Activated CD4-positive, alpha-beta T cell treated with anti-CD3 and anti-CD28 coated beads, Interleukin-2, amount 50 U/mL, for 4 hours (primary cell): ENCODE results near the gene MTA1.

Experiments used
- DNase-seq, 2 experiments: peaks; one replicate each; pipeline ENCODE4 v3.0.0-alpha.2; 2020

MTA1 gene

DNA sequence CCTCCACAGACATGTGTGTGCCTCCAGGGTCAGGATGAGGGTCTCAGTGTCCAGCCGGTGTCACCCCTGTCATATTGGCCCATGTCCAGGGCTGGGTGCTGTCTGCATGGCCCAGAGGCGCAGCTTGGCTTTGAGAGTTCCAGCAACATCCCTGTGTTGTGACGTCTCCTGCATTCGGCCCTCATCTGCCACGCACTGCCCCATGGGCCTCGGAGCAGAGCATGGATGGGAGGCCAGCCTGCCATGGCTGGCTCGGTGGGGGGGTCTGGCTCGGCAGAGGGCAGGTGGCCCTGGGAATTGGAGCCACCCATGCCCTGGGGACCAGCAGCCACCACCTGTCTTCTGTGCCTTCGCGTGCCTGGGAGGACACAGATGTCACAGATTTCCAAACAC, 32.1 kb upstream of the MTA1 start:
- DNase-seq = no peak

DNA sequence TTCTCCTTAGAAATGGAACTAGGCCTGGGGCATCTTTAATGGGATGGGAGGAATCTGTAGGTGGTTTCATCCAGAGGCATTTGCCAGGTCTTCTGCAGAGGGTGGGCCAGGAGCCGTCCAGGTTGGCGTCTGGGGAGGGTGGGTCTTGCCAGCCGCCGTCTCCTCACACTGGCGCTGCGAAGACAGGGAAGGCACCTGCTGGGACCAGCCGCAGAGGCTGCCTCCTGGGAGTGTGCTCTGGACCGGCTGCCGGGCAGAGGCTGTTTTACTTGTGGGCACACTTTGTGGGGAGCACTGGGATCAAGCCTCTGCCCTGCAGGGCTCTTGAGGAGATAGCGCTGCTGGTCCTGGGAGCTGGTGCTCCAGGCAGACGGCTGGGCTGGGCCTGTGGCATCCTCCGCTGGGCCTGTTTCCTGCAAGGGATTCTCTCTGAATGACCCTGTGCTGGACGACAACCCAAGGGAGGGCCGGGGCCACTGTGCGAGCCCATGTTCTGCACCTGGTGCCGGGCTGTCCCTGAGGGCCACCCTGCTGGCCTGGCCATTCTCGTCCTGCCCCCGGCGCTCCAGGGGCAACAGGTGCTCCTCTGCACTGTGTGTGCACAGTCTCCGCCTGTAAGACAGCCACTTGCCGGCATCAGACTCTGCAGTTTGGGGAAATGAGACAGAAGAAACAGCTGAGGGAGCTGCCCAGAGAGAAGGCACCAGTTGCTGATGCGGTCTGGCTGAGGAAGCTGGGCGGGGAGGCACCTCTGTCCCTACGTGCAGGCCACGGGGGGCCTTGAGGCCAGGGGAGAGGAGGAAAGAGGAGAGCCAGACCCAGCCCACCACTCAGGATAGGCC, 31.3 kb upstream of the MTA1 start:
- no peak for DNase-seq

DNA sequence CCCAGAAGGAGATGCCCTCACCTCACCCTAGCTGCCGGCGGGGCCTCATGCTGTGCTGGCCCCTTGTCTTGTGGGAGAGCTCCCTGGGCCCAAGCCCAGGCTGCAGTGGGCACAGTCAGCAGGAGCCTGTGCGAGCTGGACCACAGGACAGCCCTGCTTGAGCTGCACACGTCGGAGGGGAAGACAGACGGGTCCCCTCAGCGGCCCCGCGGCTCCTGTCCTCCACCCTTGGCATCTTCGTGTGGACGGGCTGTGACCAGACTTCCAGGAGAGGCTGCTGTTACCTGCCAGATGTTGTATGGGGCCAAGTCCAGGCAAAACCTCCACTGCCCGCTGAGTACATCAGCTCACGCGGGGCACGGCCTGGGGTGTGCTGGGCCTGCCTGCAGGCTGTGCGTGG, 30.7 kb upstream of the MTA1 start:
- no peak for DNase-seq

DNA sequence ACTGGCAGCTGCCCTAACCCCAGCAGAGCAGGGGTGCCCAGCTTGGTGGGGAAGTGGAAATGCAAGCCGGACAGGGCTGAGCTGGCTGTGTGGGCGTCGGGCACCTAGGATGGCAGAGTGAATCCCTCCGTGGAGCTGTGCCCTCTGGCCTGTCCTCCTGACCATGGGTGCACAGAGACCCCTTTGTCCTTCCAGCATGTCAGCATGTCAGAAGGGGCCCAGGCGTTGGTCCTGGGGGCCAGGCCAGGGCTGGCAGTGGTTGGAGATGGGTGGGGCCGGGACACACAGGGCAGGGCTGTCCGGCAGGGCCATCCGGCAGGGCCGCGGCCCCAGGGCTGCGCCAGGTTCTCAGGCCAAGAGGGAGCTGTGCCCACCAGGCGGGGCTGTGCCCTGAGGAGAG, 30.1 kb upstream of the MTA1 start:
- DNase-seq = no peak

DNA sequence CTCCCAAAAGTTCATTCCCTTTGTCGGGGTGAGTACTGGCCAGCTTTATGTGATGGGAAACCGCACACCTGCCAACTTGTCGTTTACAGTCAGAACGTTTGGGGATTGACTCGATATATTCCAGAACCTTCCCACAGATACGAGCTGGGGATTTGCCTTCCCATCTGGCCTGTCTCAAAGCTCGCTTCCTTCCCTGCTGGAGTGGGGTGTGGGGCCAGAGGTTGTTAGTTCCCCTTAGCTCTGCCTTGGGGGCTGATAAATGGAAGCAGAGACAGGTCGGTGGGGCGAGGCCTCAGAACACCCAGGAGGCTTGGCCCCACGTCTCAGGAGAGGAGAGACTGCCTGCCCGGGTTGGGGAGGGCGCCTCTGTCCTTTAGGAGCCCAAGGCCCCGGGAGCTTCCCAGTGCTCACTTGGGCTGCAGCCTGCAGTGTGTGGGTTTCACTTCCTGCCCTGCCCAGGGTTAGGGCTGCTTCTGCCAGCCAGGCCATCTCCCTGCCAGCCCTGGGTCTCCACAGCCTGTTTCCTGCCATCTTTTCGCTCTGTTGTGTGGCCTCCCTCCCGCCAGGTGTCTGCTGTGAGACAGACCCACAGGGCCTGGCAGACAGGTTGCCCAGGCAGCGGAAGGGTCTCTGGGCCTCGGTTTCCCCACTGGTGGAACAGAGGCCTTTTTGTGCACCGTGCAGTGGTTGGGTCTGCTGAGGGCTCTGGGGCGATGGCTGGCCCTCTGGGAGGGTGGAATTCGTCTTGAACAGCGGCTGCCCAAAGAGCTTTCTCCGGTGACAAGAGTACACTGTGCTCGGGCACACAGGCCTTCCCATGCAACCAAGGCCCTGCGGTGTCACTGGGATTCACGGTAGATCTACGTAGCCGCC, 29.4 kb upstream of the MTA1 start:
- DNase-seq = no peak

DNA sequence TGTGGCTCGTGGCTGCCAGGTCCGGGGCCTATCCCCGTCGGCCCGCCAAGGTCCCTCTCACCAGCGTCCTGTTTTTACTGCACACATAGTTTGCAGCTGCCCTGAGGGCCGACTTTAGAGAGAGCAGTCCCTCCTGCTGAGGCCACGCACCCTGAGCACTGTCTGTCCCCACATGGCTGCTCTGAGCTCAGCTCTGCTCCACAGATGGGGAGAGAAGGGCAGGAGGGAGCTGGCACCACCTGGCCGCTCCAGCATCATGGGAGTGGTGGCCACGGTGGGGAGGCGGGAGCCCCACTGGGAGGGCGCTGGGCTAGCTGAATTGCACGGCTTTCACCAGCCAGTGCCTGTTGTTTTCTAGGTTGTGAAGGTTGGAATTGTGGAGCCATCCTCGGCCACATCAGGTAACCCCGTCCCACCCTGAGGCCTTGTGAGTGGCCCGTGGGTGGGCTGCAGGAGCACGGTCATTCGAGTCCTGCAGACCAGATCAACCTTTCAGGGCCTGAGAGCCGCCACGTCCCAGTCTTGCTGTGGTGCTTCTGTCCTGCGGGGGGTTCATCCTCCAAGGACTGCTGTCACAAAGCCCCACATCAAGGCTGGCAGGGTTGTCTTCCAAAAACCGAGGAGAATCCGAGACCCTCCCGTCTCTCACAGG, 28.7 kb upstream of the MTA1 start:
- no peak for DNase-seq

DNA sequence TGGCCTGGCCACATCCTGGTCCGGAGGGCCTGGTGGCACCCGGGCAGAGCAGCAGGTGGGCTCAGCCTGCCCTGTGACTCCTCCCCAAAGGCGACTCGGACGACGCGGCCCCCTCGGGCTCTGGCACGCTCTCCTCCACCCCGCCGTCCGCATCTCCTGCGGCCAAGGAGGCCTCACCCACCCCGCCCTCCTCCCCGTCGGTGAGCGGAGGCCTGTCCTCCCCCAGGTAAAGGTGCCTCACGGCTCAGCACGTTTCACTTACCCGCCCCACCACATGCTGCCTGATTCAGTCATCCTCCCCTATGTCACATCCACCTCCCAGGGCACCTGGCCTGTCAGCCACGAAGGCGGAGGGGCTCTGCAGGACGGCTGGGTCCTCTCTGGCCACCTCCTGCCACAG, 28.1 kb upstream of the MTA1 start:
- no peak for DNase-seq

DNA sequence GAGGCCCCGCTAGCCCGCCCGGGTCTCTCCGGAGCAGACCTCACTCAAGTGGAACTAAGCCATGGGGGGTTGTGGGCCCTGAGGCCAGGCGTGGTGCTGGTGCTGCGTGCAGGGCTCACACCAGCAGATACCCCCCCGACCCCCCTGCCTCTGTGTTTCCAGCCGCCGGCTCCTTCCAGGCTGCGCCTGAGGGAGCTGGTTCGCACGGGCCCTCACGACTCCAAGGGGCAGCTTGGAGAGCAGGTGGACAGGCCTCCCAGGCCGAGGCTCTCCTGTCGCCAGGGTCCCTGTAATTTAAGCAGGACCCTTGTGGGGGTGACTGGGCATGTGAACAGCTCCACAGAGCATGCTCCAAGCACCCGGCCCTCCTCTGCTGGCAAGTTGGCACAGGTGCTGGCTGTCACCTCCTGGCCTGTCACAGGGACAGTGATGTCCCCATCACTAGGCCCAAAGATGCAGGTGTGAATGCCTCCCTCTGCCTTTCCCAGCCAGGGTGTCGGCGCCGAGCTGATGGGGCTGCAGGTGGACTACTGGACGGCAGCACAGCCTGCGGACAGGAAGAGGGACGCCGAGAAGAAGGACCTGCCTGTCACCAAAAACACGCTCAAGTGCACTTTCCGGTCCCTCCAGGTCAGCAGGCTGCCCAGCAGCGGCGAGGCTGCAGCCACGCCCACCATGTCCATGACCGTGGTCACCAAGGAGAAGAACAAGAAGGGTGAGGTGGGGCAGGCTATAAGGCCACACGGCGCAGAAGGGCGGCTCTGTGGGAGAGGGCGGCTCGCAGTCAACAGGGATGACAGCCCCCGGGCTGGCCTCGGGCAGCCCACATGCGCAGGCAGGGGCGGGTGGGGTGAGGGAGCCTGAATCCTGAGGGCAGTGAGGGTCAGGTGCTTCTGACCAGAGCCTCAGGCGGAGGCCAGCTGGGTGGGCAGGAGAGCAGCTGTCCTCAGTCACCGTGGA, 27.2 kb upstream of the MTA1 start:
- DNase-seq = no peak

DNA sequence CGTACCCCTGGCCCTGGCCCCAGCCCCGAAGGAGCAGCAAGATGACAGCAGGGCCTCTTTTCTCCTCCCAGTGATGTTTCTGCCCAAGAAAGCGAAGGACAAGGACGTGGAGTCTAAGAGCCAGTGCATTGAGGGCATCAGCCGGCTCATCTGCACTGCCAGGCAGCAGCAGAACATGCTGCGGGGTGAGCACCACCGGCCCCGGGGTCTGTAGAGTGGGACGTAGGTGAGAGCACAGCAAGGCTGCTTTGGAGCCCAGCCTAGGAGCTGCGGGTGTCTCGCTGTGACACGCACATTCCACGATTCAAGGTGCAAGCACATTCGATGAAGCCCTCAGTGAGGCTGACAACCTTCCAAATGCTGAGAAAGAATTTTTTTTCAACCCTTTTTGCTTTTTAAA, 26.5 kb upstream of the MTA1 start:
- DNase-seq = no peak

DNA sequence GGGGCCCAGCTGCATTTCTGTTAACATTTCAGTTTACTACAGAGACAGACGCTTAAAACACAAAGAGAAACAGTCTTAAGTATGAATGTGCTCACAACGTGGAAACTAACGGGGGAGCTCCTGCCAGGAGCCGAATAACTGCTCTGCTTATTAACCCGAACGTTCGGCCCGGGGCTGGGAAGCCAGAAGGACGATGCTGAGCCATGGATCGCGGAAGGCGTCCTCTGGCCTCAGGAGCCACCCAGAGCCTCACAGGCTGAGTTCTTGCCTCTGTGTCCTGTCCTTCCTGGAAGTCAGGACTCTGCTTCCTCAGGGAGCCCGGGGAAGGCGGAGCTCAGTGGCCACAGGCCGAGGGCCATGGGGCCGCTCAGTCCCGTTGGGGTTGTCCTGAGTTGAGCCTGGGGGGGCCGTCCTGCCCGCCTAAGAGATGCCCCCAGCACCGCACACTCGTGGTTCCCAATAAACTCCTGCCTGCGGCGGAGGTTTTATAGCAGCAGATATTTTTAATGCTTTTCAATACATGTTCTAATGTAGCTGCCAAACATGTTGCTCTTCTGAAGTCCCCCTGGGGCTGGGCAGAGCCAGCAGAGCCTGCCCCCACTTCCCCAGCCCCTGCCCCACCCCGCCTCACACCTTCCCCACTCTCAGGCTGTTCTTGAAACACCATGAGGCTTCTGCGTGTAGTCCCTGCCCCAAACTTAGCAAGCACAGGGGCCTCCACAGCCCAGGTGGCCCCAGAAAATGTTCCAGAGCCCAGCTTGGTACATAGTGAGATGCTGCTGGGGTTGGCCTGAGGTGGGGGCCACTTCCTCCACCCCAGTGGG, 24.7 kb upstream of the MTA1 start:
- no peak for DNase-seq

DNA sequence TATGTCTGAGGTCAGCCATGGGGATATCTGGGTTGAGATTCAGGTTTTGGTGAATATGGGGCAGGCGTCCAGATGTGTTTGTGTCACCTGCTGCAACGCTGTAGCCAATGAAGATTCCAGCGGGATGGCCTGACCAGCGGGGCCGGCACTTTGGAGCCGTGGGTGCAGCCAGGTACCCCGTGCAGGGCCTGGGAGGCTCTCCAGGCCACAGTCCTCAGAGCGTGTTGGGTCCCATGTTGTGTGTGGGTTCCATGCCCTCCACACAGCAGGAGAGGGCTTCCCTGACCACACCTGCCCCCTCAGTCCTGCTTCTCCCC, 24.1 kb upstream of the MTA1 start:
- DNase-seq = no peak

DNA sequence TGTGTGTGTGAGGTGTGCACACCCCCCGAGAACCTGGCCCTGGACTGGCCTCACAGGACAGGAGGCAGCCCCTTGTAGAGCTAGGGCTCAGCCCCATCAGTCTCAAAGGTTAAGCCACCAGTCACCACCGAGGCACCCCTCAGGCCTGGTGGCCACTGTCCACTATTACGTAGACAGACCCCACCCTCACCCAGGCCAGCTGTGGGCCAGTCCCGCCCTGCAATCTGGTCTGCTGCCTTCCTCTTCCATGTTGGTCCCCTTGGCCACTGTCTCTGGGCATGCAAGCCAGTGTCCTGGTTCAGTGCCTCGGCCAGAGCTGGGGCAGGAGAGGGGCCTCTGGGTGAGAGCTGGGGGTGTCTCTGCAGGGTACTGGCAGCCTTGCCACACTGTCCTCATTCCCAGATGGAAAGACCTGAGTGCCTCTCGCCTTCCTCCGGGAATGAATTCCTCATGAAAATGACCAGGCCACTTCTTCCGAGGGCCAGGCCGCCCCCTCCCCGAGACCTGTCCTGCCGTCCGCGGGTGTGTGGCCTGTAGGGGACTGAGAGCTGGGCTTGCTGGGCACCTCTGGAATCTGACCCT, 22.2 kb upstream of the MTA1 start:
- DNase-seq = no peak

DNA sequence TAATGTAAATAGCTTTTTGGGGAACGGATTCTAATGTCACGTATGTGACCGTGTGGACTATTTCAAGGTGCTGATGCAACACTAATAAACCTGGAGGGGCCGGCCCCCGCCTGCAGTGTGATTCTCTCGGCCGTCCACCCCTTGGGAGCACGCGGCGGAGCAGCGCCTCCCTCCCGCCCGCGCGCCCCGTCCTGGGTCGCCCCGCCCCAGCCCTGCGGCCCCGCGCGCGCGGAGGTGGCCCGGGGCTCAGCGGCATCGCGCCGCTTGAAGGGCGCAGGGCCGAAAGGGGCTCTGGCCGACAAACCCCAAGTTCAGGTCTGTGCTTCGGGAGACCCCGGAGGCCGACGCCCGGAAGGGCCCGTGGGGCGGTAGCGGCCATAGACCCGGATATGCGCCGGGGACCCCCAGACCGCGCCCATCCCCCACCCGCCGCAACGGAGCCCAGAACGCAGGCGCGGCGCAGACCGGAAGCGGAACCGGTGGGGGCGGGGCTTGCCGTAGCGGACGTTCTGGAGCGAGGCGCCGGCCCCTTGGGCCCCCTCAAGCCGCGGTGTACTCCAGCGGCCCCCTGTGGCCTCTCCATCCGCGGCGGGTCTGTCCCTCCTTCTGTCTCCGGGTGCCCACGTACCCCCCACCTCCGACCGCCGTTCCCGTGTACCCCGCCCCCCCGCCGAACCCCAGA, 21.4 kb upstream of the MTA1 start, which contains the start of gene TEX22:
TSS of gene TEX22 (plus strand) at position 495 of the 682 bp plus-strand sequence. CDS start 803 bp downstream, outside the sequence.
- DNase-seq = peak; percentile 84 to 85

DNA sequence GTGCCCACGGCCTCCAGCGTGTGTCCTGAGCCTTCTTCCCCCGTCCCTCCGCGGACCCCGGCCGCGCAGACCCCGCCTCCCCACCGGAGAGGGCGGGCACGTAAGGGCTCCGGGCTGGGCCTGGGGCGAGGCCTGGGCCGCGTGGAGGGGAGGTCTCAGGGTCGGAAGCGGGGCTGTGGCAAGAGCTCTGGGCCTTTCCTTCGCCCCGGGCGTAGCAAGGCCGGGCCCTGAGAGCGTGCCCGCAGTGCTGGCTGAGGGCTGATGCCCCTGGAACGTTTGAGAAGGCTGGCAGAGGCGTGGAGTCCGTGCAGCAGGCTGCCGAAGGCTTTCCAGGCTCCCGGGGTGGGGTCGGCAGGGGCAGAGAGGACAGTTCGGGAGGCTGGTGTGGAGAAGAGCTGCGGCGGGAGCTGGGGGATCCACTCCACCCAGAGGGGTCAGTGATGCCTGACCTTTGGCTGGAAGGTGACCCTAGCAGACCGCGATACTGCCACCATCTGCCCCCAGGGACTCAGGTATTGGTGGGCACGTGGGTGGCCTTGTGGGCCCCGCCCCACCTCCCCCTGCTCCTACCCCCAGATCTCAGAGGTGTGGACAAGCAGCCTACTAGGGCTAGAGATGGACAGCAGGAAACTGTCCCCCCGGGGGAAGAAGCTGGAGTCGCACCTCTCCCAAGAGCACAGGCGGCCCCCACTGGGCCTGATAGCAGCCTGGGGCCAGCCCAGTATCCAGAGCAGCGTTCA, 20.7 kb upstream of the MTA1 start:
- DNase-seq = no peak

DNA sequence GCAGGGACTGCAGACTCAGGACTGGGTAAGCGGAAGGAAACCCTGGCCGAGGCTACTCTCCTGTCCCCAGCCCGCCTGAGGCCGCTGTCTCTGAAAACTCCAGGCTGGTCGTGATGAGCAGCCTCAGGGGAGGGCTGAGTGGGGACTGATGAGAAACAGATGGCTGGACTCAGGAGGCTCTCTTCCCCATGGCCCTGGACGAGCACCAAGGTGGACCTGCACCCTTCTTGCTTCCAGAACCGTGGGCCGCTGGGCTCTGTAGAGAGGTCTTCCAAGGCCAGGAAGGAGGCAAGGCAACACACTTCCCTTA, 20.2 kb upstream of the MTA1 start:
- no peak for DNase-seq

DNA sequence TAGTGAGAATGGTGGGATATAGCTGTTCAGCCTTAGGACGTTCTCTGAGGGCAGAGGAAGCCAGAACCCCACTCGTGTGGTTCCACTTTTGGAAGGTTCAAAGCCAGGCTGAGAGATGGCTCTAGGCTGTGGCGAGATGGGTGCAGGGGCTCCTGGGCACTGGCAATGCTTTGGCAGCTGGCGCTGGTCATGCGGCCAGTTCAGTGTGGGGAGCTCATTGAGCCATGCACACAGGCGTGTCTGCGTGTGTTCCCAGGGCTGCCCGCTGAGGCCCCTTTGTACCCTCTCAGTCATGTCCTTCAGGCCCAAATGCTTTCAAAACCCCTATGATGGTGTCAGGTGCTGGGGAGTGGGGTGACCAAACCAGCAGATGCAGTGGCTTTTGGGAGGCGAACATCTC, 19.6 kb upstream of the MTA1 start:
- no peak for DNase-seq

DNA sequence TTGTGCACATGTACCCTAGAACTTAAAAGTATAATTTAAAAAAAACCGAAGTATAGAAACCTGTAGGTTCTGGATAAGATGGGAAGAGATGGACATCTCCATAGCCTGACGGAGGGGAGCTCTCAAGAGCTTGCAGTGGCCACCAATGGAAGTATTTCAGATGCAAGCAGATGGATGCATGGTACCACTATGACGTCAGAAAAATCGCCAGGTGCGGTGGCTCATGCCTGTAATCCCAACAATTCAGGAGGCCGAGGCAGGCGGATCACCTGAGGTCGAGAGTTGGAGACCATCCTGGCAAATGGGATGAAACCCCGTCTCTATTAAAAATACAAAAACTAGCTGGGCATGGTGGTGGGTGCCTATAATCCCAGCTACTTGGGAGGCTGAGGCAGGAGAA, 17.9 kb upstream of the MTA1 start:
- DNase-seq = no peak

DNA sequence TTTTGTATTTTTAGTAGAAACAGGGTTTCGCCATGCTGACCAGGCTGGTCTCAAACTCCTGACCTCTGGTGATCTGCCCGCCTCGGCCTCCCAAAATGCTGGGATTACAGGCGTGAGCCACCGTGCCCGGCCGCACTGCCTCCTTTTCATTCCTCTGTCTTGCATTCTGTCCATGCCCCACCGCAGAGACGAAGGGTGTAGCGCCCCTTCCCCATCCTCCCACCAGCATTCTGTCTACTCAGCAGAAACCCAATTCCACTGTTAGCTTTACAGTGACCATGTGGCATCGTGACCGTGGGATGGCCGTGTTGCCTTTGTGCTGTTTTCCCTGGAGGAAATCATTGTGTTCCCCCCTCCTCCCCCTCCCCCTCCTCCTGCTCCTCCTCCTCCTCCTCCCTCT, 11.0 kb upstream of the MTA1 start:
- DNase-seq = no peak

DNA sequence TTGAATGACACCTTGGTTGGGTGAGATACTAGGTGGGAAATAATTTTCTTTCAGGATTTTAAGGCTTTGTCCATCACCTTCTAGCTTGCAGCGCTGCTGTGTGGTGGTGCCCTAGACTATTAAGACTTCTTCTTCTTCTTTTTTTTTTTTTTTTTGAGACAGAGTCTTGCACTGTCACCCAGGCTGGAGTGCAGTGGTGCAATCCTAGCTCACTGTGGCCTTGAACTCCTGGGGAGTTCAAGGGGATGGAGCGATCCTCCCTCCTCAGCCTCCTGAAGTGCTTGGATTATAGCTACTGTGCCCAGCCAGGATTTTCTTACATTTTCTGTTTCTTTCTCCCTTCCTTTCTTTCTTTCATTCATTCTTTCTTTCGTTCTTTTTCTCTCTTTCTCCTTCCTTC, 10.3 kb upstream of the MTA1 start:
- DNase-seq = no peak

DNA sequence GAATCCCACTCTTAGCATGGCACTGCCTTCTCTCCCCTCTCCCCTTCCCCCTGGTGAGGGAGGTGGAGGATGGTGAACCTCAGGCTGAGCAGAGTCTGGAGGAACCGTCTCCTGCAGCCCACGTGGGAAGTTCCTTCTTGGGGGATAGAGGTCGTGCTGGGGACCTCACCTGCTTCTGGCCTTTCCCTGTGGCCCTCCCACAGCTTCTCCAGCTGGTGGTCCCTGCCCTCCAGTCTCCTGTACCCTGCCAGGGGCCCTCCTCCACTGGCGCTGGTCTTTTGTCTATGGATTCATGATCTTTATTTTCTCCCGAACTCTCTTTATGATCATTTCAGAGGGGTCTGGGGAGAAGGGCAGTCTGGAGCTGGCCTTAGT, 9.0 kb upstream of the MTA1 start:
- DNase-seq = no peak
